22Rv1 (cell line): ENCODE measurements around the gene STH.
"Not testable (repeated sequence)": the region's sequence is repeated elsewhere in the genome, so short reads cannot be mapped to it uniquely, and the experiment has no call there.

Source experiments
- H3K27ac ChIP-seq: fragments of 450-650 bp; 2 replicates; pipeline ENCODE4 v1.5.1; 2017
- ZFX ChIP-seq: fragments of 450-650 bp; IDR thresholded peaks from 2 replicates; pipeline ENCODE4 v1.6.1; 2017; ENCODE audit warnings: antibody characterized with exemption, borderline replicate concordance
- TF ChIP-seq, protein P1 (sequence below): fragments of 450-650 bp; IDR thresholded peaks from 2 replicates; pipeline ENCODE4 v1.5.1; 2017; ENCODE audit warnings: mild to moderate bottlenecking

The STH gene

GRCh38 chr17:46012506-46013079 is 13.5 kb downstream of the STH start:
- TF ChIP-seq, protein P1, sequence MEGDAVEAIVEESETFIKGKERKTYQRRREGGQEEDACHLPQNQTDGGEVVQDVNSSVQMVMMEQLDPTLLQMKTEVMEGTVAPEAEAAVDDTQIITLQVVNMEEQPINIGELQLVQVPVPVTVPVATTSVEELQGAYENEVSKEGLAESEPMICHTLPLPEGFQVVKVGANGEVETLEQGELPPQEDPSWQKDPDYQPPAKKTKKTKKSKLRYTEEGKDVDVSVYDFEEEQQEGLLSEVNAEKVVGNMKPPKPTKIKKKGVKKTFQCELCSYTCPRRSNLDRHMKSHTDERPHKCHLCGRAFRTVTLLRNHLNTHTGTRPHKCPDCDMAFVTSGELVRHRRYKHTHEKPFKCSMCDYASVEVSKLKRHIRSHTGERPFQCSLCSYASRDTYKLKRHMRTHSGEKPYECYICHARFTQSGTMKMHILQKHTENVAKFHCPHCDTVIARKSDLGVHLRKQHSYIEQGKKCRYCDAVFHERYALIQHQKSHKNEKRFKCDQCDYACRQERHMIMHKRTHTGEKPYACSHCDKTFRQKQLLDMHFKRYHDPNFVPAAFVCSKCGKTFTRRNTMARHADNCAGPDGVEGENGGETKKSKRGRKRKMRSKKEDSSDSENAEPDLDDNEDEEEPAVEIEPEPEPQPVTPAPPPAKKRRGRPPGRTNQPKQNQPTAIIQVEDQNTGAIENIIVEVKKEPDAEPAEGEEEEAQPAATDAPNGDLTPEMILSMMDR = no peak
- no peak for TF ChIP-seq ZFX
- no peak overlapping the region for H3K27ac ChIP-seq

DNA sequence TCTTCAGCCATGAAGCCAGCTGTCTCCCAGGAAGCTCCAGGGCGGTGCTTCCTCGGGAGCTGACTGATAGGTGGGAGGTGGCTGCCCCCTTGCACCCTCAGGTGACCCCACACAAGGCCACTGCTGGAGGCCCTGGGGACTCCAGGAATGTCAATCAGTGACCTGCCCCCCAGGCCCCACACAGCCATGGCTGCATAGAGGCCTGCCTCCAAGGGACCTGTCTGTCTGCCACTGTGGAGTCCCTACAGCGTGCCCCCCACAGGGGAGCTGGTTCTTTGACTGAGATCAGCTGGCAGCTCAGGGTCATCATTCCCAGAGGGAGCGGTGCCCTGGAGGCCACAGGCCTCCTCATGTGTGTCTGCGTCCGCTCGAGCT is 14.1 kb downstream of the STH start:
- no peak overlapping the region for H3K27ac ChIP-seq
- no peak for TF ChIP-seq ZFX
- TF ChIP-seq, protein P1 = no peak

DNA sequence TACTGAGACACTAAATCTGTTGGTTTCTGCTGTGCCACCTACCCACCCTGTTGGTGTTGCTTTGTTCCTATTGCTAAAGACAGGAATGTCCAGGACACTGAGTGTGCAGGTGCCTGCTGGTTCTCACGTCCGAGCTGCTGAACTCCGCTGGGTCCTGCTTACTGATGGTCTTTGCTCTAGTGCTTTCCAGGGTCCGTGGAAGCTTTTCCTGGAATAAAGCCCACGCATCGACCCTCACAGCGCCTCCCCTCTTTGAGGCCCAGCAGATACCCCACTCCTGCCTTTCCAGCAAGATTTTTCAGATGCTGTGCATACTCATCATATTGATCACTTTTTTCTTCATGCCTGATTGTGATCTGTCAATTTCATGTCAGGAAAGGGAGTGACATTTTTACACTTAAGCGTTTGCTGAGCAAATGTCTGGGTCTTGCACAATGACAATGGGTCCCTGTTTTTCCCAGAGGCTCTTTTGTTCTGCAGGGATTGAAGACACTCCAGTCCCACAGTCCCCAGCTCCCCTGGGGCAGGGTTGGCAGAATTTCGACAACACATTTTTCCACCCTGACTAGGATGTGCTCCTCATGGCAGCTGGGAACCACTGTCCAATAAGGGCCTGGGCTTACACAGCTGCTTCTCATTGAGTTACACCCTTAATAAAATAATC is 14.6 kb downstream of the STH start:
- no peak for TF ChIP-seq ZFX
- TF ChIP-seq, protein P1 = no peak
- no peak overlapping the region for H3K27ac ChIP-seq

DNA sequence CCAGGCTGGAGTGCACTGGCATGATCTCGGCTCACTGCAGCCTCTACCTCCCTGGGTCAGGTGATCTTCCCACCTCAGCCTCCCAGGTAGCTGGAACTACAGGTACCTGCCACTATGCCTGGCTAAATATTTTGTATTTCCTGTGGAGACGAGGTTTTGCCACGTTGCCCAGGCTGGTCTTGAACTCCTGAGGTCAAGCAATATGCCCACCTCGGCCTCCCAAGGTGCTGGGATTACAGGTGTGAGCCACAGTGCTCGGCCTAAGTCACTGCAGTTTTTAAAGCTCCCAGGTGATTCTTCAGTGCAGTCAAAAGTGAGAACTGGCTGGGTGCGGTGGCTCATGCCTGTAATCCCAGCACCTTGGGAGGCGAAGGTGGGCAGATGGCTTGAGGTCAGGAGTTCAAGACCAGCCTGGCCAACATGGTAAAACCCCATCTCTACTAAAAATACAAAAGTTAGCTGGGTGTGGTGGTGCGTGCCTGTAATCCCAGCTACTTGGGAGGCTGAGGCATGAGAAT is 20.4 kb downstream of the STH start:
- H3K27ac ChIP-seq = not testable (repeated sequence)

DNA sequence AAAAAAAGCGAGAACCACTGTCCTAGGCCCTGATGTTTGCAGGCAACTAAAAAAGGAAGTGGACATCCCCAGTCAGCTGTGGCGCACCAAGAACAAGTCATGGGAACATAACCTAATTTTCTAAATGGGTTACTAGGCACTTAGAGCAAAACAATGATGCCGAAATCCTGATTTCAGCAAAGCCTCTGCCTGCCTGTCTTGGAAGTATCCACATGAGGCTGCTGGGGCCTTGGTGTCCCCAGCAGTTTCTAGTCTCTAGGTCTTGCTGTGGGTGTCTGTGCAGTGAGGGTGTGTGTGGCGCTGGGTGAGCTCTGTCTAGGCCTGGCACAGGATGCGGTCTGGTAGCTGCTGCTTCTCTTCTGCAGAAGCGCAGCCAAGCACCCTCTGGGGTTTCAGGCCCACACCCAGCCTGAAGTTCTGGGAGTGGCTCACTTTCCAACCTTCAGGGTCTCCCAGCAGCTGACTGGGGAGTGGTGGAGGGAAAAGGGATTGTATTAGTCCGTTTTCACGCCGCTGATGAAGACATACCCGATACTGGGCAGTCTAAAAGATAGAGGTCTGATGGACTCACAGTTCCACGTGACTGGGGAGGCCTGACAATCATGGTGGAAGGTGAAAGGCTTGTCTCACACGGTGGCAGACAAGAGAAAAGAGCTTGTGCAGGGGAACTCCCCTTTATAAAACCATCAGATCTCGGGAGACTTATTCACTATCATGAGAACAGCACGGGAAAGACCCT is 21.1 kb downstream of the STH start:
- TF ChIP-seq, protein P1 = no peak
- no peak for TF ChIP-seq ZFX
- no peak overlapping the region for H3K27ac ChIP-seq

DNA sequence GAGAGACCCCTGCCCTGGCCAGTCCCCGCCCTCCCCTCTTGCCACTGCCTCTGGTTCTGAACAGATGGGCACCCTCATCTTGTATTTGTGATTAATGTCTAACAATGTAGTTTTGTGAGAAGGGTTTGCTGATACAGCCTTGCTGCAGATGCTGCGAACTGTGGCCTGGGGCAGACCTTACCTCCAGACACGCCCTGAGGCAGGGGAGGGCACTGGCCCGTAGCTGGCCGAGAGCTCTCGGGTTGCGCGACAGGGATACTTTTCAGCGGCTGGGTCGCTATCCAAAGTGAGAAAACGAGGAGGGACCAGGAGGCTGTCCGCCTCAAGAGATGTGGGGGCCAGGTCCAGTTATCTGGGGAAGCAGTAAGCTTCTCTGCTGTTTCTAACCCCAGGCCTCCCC is 21.9 kb downstream of the STH start:
- H3K27ac ChIP-seq = no peak overlapping the region
- no peak for TF ChIP-seq ZFX
- TF ChIP-seq, protein P1 = no peak

GRCh38 chr17:46023366-46023765 is 24.3 kb downstream of the STH start:
- not testable (repeated sequence) for H3K27ac ChIP-seq

GRCh38 chr17:46023783-46024388 is 24.8 kb downstream of the STH start:
- H3K27ac ChIP-seq = no peak overlapping the region

More at GRCh38 chr17:46023783-46024388, 24.8 kb downstream of the STH start:
- TF ChIP-seq, protein P1 = no peak
- no peak for TF ChIP-seq ZFX
